Caco-2 (cell line): ENCODE results near the gene CCNA1. TPM values are rescaled to one million over a fixed set of nuclear protein-coding genes. Genes with fewer than 3 reads are reported as not detected.

ENCODE experiments used
- BruUV-seq: library from RNA; stranded (reverse); fragments of 400-500 nt; replicated peaks from 2 replicates; lab custom pipeline; 2021; lab: Mats Ljungman, UMichigan
- CTCF ChIA-PET: fragments of 300-600 bp; sonication (Branson Sonifier 250); formaldehyde crosslinking; loops from one replicate; lab custom pipeline; 2022; ENCODE audit warnings: antibody characterized with exemption; lab: Charles Lee
- POLR2A ChIA-PET: fragments of 300-600 bp; sonication (Branson Sonifier 250); formaldehyde crosslinking; loops from one replicate; lab custom pipeline; 2022; ENCODE audit warnings: antibody characterized with exemption; lab: Charles Lee
- DNase-seq, 2 experiments: peaks; one replicate each; pipeline versions ENCODE4 v3.0.0 to v3.0.0-alpha.2; 2020 to 2022
- H3K27me3 ChIP-seq: replicated peaks from 2 replicates; pipeline ENCODE4 v1.6.0; 2011; ENCODE audit warnings: low read length; ENCODE audit not compliant: control insufficient read depth, insufficient read depth
- H3K36me3 ChIP-seq: 2 replicates; pipeline ENCODE4 v1.5.1; 2011; ENCODE audit warnings: low read length; ENCODE audit not compliant: control insufficient read depth, insufficient read depth
- H3K4me1 ChIP-seq: fragments of 250-450 bp; sonication (Bioruptor Pico); 2 replicates; pipeline ENCODE4 v1.5.1; 2020; ENCODE audit warnings: mild to moderate bottlenecking
- H3K4me3 ChIP-seq: 2 replicates; pipeline ENCODE4 v1.5.1; 2011; ENCODE audit warnings: low read depth, mild to moderate bottlenecking, control low read depth, low read length
- H3K9me3 ChIP-seq: fragments of 250-450 bp; sonication (Bioruptor Pico); 2 replicates; pipeline ENCODE4 v1.5.1; 2020; ENCODE audit warnings: mild to moderate bottlenecking, moderate library complexity
- H3K27ac Mint-ChIP-seq: one replicate; pipeline ENCODE4 v1.8.0; 2022; ENCODE audit warnings: mixed read lengths; ENCODE audit not compliant: unreplicated experiment
- H3K27me3 Mint-ChIP-seq: one replicate; pipeline ENCODE4 v1.8.0; 2022; ENCODE audit warnings: mixed read lengths; ENCODE audit not compliant: insufficient read depth, unreplicated experiment
- H3K36me3 Mint-ChIP-seq: one replicate; pipeline ENCODE4 v1.8.0; 2022; ENCODE audit warnings: mild to moderate bottlenecking, mixed read lengths; ENCODE audit not compliant: insufficient read depth, unreplicated experiment
- H3K4me1 Mint-ChIP-seq: one replicate; pipeline ENCODE4 v1.8.0; 2022; ENCODE audit warnings: low read depth, mixed read lengths; ENCODE audit not compliant: unreplicated experiment
- H3K4me3 Mint-ChIP-seq: one replicate; pipeline ENCODE4 v1.8.0; 2022; ENCODE audit warnings: mild to moderate bottlenecking, moderate library complexity, mixed read lengths; ENCODE audit not compliant: unreplicated experiment
- H3K9me3 Mint-ChIP-seq: one replicate; pipeline ENCODE4 v1.8.0; 2022; ENCODE audit warnings: mixed read lengths; ENCODE audit not compliant: unreplicated experiment
- CTCF ChIP-seq, 2 experiments: fragments of 200-600 bp in 1 of 2; IDR thresholded peaks; 1 replicate in 1 of 2; 2 replicates in 1 of 2; pipeline versions ENCODE4 v1.5.1 to v1.8.0; 2011 to 2022; ENCODE audit warnings: antibody characterized with exemption in 1 of 2, control low read depth in 1 of 2, inconsistent platforms in 1 of 2, low read depth in 1 of 2, low read length in 1 of 2, mild to moderate bottlenecking in 1 of 2, moderate library complexity in 1 of 2; ENCODE audit not compliant: insufficient read depth in 1 of 2, severe bottlenecking in 1 of 2, unreplicated experiment in 1 of 2
- intact Hi-C: fragments of 100-400 bp; cut with micrococcal nuclease; formaldehyde crosslinking; loops from one replicate; pipeline ENCODE4 v1.10.0; 2022; ENCODE audit not compliant: unreplicated experiment
- total RNA-seq: library from RNA; stranded (reverse); gene quantifications from 2 replicates; pipeline ENCODE4 v1.2.3, GENCODE V29; 2022

Gene CCNA1
- total RNA-seq, 1 experiment from 2014 or later: not detected

GRCh38 chr13:36438594-36439483, 6.5 kb downstream of the CCNA1 start:
- POLR2A ChIA-PET: no interaction called here
- Mint-ChIP-seq H3K4me3 (no peak overlapping the region), H3K4me1 (no peaks in the 10 kb centered on the region), H3K27me3 (peaks cover 5% of the 10 kb centered on the region), H3K9me3 (no peaks in the 10 kb centered on the region), H3K36me3 (no peaks in the 10 kb centered on the region), H3K27ac (no peak overlapping the region)
- Histone ChIP-seq H3K27me3 (no peaks in the 10 kb centered on the region), H3K9me3 (no peaks in the 10 kb centered on the region), H3K4me3 (no peak overlapping the region), H3K4me1 (no peaks in the 10 kb centered on the region), H3K36me3 (no peaks in the 10 kb centered on the region)
- CTCF ChIA-PET: no interaction called here
- BruUV-seq: no TSS peak
- no peak for DNase-seq
- intact Hi-C loops: no loop called here
- TF ChIP-seq CTCF (IDR thresholded peaks at IDR 0.05; ENCODE audit: insufficient read depth in 1 of 2, low read depth in 1 of 2, low read length in 1 of 2, severe bottlenecking in 1 of 2, unreplicated experiment in 1 of 2): no peak

- H3K27me3 ChIP-seq: no peaks in the 10 kb centered on the region
- intact Hi-C loops: no loop called here
- Mint-ChIP-seq H3K4me1 (no peaks in the 10 kb centered on the region), H3K36me3 (no peaks in the 10 kb centered on the region), H3K27me3 (peaks cover 5% of the 10 kb centered on the region), H3K9me3 (no peaks in the 10 kb centered on the region), H3K4me3 (no peak overlapping the region), H3K27ac (no peak overlapping the region)
- ChIA-PET POLR2A (no interaction called here), CTCF (no interaction called here)
- no peak overlapping the region for H3K4me3 ChIP-seq
- TF ChIP-seq CTCF (IDR thresholded peaks at IDR 0.05; ENCODE audit: insufficient read depth in 1 of 2, low read depth in 1 of 2, low read length in 1 of 2, severe bottlenecking in 1 of 2, unreplicated experiment in 1 of 2): no peak
- DNase-seq: no peak
- no peaks in the 10 kb centered on the region for H3K36me3 ChIP-seq
- BruUV-seq: no TSS peak
- no peaks in the 10 kb centered on the region for H3K9me3 ChIP-seq
- H3K4me1 ChIP-seq: no peaks in the 10 kb centered on the region
Observed at GRCh38 chr13:36445278-36445677, 13.0 kb downstream of the CCNA1 start.

- ChIA-PET CTCF (no interaction called here), POLR2A (no interaction called here)
- Histone ChIP-seq H3K4me3 (no peak overlapping the region), H3K27me3 (no peaks in the 10 kb centered on the region), H3K36me3 (no peaks in the 10 kb centered on the region), H3K9me3 (no peaks in the 10 kb centered on the region), H3K4me1 (no peaks in the 10 kb centered on the region)
- intact Hi-C loops: no loop called here
- BruUV-seq: no TSS peak
- H3K27me3 Mint-ChIP-seq: peaks cover 10% of the 10 kb centered on the region
- TF ChIP-seq CTCF (IDR thresholded peaks at IDR 0.05; ENCODE audit: insufficient read depth in 1 of 2, low read depth in 1 of 2, low read length in 1 of 2, severe bottlenecking in 1 of 2, unreplicated experiment in 1 of 2): no peak
- H3K9me3 Mint-ChIP-seq: no peaks in the 10 kb centered on the region
- H3K36me3 Mint-ChIP-seq: no peaks in the 10 kb centered on the region
- H3K4me3 Mint-ChIP-seq: no peak overlapping the region
- no peaks in the 10 kb centered on the region for H3K4me1 Mint-ChIP-seq
- no peak for DNase-seq
- H3K27ac Mint-ChIP-seq: no peak overlapping the region
Observed at GRCh38 chr13:36445891-36446351, 13.6 kb downstream of the CCNA1 start.
